IPS-20b (cell line): ENCODE data around the gene RPL37A.

ENCODE experiments used
- H3K27ac ChIP-seq: one replicate; pipeline ENCODE4 v1.5.1; 2013; ENCODE audit warnings: low read length
- H3K27me3 ChIP-seq: 2 replicates; pipeline ENCODE4 v1.6.1; 2013; ENCODE audit warnings: mild to moderate bottlenecking, low read length, inconsistent platforms; ENCODE audit not compliant: insufficient read depth
- H3K36me3 ChIP-seq: 2 replicates; pipeline ENCODE4 v1.6.1; 2013; ENCODE audit warnings: low read depth, mild to moderate bottlenecking, inconsistent platforms, low read length, moderate library complexity; ENCODE audit not compliant: insufficient read depth
- H3K4me1 ChIP-seq: 2 replicates; pipeline ENCODE4 v1.6.1; 2013; ENCODE audit warnings: mild to moderate bottlenecking, control low read depth, inconsistent platforms, low read length, moderate library complexity; ENCODE audit not compliant: insufficient read depth
- H3K4me3 ChIP-seq: 2 replicates; pipeline ENCODE4 v1.5.1; 2013; ENCODE audit warnings: mild to moderate bottlenecking, low read length, inconsistent platforms
- H3K9ac ChIP-seq: 2 replicates; pipeline ENCODE4 v1.6.1; 2013; ENCODE audit warnings: low read depth, mild to moderate bottlenecking, inconsistent platforms, low read length, moderate library complexity
- H3K9me3 ChIP-seq: 2 replicates; pipeline ENCODE4 v1.6.1; 2013; ENCODE audit warnings: mild to moderate bottlenecking, low read depth, low read length, inconsistent platforms; ENCODE audit not compliant: insufficient read depth

Gene RPL37A

DNA sequence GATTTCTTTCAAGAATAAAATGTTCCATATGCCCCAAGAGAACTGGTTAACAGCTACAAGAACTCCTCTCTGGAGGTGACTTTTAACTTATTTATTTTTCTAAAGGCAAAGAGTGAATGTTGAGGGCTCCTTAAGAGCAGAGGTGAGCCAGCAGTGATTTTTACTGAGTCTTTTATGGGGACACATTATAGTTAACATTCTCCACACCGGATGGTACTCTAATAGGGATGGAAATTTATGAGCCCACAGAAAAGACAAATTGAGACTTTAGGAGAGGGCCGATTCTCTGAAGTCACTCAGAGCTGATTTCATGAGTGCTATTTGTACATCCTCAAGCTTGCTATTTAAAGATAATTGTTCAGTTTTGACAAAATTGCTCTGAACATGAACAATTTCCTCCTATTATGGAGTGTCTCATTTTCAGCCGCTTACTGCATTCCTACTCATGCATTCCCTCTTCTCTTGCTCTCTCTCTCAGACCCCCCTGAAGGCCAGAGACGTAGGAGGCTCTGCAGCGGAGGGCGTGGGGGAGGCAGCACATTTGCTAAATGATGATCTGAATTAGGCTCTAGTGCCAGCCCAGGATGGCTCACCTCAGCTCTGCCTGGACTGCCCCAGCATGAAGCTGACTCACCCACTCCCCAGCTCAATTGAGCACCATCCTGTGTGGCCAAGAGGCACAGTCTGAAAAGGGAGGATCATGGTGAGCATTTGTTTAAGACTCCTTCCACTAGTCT is 5.9 kb upstream of the RPL37A start:
- Histone ChIP-seq H3K27ac (no peak overlapping the region), H3K9me3 (no peaks in the 10 kb centered on the region), H3K27me3 (no peaks in the 10 kb centered on the region), H3K4me3 (no peak overlapping the region), H3K4me1 (peaks cover 5% of the 10 kb centered on the region; the same call in 1 of the 2 replicates), H3K9ac (no peak overlapping the region), H3K36me3 (no peaks in the 10 kb centered on the region)

DNA sequence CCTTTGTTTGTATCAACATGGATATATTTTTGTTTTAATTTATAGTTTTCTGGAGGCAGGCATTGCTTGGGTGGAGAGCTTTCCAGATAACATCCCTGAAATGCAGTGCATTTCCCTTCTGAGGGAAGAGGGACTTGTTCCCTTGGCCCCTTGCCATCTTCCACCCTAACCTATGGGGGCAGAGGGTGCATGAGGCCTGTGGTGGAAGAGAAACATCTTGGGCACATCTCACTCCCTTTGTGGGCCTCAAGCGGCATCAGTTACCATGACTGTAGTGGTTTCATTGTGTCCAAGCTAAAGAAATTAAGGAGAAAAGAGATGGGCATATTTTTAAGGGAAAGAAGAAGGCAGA is 5.3 kb upstream of the RPL37A start:
- Histone ChIP-seq H3K9me3 (no peaks in the 10 kb centered on the region), H3K4me1 (peaks cover 5% of the 10 kb centered on the region; the same call in 1 of the 2 replicates), H3K9ac (no peak overlapping the region)

DNA sequence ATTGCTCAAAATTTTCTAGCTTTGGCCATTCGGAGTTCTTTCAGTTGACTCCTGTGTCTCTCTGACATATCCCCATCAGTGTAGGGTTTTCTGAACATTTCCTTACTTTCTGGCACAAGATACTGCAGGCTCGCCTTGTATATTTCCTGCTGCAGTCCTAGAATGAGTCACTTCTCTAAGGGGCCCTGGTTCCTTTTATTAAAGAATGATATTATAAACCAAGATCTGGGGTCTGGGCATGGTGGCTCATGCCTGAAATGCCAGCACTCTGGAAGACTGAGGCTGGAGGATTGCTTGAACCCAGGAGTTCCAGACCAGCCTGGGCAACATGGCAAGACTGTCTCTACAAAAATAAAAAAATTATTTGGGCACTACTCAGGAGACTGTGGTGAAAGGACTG is 3.0 kb upstream of the RPL37A start:
- Histone ChIP-seq H3K27ac (no peak overlapping the region), H3K9ac (no peak overlapping the region), H3K4me3 (no peak overlapping the region), H3K9me3 (no peaks in the 10 kb centered on the region), H3K27me3 (no peaks in the 10 kb centered on the region), H3K36me3 (peaks cover 18% of the 10 kb centered on the region), H3K4me1 (peaks cover 13% of the 10 kb centered on the region; the same call in 1 of the 2 replicates)

More for the DNA sequence above, 5.3 kb upstream of the RPL37A start:
- Histone ChIP-seq H3K36me3 (no peaks in the 10 kb centered on the region), H3K27me3 (no peaks in the 10 kb centered on the region), H3K4me3 (no peak overlapping the region), H3K27ac (no peak overlapping the region)

DNA sequence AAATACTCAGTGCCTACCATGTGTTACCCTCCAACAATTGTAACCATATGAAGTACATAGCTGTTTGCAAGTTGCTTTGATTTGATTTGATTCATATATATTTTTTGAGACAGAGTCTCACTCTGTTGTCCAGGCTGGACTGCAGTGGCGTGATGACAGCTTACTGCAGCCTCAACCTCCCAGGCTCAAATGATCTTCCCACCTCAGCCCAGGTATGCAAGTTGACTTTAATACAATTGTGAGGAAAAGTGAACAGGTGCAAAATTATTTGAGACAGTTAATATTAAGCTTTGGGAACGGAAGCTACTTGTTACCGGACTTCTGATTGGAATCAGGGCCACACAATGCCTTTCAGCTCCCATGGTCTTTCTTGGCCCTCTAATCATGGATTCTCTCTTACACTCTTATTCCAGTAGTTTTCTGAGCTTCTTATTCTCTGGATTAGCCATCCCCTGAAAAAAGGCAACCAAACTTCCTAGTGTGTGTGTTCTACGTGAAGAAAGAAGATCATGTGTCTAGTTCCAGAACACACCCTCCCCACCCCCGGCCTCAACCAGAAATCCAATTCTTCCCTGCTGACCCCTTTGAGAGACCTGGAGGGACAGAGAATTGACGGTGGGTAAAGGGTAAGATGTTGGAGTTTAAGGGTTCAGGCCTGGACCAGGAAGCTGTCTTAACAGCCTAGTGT is 1.1 kb upstream of the RPL37A start:
- peak overlapping the region; percentile 97 for H3K4me3 ChIP-seq
- peaks cover 17% of the 10 kb centered on the region; the same call in 1 of the 2 replicates for H3K4me1 ChIP-seq
- H3K9me3 ChIP-seq = no peaks in the 10 kb centered on the region
- H3K27me3 ChIP-seq = no peaks in the 10 kb centered on the region
- H3K9ac ChIP-seq = peak overlapping the region; percentile 100; the same call in 1 of the 2 replicates
- peaks cover 36% of the 10 kb centered on the region for H3K36me3 ChIP-seq
- H3K27ac ChIP-seq = no peak overlapping the region

DNA sequence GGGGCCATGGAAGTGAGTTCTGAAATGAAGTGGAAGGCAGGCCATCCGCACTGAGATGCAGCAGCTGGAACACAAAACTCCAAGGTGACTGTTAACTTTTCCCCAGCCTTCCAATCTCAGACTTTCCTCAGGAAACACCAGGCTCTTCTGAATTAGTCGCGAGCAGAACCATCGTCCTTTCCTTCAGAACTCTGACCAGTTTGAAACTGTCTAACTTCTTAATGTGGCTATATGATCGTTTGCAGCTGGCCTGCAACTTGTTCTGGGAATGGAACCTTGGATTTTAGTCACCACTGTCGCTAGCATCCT is 620 bp upstream of the RPL37A start:
- H3K9me3 ChIP-seq = no peaks in the 10 kb centered on the region
- peak overlapping the region; percentile 100; the same call in 1 of the 2 replicates for H3K9ac ChIP-seq
- no peak overlapping the region for H3K27ac ChIP-seq
- H3K4me1 ChIP-seq = peaks cover 13% of the 10 kb centered on the region; the same call in 1 of the 2 replicates
- H3K27me3 ChIP-seq = no peaks in the 10 kb centered on the region
- H3K36me3 ChIP-seq = peaks cover 41% of the 10 kb centered on the region
- H3K4me3 ChIP-seq = peak overlapping the region; percentile 97

DNA sequence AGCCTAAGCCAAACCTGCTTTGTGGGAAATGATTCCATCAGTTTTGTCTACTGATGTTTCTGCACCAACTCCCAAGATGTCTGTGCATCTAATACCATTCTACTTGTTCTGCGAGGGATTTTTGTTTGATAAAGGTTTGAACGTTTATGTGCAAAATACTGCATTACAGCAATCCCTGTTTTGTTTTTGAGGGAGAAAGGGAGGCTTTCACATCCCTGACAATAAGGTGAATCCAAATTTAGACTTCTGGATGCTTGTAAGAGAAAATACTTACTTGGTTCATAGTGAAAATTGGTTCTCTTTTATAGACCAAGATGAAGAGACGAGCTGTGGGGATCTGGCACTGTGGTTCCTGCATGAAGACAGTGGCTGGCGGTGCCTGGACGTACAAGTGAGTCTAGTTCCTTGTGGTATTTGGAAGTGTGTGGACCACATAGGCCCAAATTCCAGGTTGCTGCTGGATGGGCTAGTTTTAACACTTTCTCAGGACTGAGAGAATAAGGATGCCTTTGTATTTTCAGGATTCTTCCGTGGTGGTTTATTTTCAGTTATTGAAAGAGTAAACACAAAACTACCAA is 1.1 kb downstream of the RPL37A start:
- Histone ChIP-seq H3K27me3 (no peaks in the 10 kb centered on the region), H3K9me3 (no peaks in the 10 kb centered on the region), H3K4me3 (peak overlapping the region; percentile 97), H3K36me3 (peaks cover 58% of the 10 kb centered on the region), H3K27ac (peak overlapping the region; percentile 97), H3K4me1 (peaks cover 12% of the 10 kb centered on the region; the same call in 1 of the 2 replicates), H3K9ac (peak overlapping the region; percentile 100)

DNA sequence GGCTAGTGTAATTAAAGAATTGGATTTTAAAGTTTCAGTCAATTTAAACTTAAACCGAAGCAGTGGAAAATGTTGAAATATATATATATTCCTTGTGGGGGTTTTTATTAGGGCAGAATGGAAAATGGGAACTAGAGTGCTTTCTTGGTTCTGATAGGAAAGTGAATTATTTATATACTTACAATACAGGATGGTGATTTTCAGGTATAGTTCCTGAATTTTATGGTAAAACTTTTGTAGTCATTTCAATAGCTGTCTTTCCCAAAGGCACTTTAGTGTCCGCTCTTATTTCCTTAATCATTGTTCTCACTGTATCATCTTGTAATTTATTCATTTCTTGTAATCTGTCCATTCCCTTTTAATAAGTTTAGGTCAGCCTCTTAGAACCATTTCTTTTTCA is 1.9 kb downstream of the RPL37A start:
- Histone ChIP-seq H3K9me3 (no peaks in the 10 kb centered on the region), H3K27me3 (no peaks in the 10 kb centered on the region), H3K9ac (peak overlapping the region; percentile 100), H3K4me3 (peak overlapping the region; percentile 97), H3K27ac (no peak overlapping the region), H3K4me1 (peaks cover 12% of the 10 kb centered on the region; the same call in 1 of the 2 replicates), H3K36me3 (peaks cover 65% of the 10 kb centered on the region)

DNA sequence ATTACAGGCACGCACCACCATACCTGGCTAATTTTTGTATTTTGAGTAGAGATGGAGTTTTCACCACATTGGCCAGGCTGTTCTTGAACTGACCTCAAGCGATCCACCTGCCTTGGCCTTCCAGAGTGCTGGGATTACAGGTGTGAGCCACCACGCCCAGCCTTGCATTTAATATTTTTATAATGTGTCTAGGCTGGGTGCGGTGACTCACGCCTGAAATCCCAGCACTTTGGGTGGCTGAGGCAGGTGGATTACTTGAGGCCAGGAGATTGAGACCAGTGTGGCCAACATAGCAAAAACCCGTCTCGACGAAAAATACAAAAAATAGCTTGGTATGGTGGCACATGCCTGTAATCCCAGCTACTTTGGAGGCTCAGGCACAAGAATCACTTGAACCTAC is 3.2 kb downstream of the RPL37A start:
- no peaks in the 10 kb centered on the region for H3K9me3 ChIP-seq
- peaks cover 74% of the 10 kb centered on the region for H3K36me3 ChIP-seq
- peak overlapping the region; percentile 100; the same call in 1 of the 2 replicates for H3K9ac ChIP-seq
- no peak overlapping the region for H3K4me3 ChIP-seq
- peaks cover 12% of the 10 kb centered on the region; the same call in 1 of the 2 replicates for H3K4me1 ChIP-seq
- H3K27me3 ChIP-seq = no peaks in the 10 kb centered on the region
- no peak overlapping the region for H3K27ac ChIP-seq

DNA sequence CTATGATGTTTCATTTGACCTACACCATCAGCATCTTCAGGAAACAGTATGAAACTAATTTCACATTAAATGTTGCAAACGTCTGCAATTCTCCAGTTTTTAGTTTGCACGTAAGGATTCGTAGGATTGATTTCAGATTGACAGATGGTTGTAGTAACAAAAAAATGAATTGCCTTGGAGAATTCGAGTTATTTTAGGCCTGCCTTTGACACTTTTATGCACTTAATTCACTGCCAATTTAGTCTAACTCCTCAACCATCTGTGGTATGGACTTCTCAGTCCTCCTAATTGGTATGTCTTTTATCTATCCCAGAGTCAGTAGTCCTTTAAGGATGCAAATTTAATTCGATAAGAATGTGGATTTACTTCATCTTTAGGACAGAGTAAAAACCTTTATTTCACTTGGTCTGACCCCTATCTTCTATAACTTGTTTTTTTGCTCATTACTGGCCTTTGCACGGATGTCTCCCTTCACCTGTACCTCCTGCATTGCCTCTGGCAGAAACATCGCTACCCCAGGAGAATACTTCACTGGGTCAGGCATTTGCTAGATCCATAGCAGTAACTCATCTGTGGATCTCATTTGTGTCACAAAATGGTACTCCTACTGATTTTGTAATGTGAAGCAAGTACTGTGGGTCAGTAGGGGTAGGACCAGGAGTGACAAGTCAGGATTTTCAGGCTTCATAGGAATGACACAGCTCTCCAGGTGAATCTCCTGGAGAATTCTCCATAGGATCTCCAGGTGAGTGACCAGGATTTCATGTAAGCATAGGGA is 3.9 kb downstream of the RPL37A start:
- Histone ChIP-seq H3K4me1 (peaks cover 12% of the 10 kb centered on the region; the same call in 1 of the 2 replicates), H3K27me3 (no peaks in the 10 kb centered on the region), H3K9me3 (no peaks in the 10 kb centered on the region), H3K27ac (no peak overlapping the region), H3K36me3 (peaks cover 74% of the 10 kb centered on the region), H3K4me3 (no peak overlapping the region), H3K9ac (peak overlapping the region; percentile 100; the same call in 1 of the 2 replicates)

DNA sequence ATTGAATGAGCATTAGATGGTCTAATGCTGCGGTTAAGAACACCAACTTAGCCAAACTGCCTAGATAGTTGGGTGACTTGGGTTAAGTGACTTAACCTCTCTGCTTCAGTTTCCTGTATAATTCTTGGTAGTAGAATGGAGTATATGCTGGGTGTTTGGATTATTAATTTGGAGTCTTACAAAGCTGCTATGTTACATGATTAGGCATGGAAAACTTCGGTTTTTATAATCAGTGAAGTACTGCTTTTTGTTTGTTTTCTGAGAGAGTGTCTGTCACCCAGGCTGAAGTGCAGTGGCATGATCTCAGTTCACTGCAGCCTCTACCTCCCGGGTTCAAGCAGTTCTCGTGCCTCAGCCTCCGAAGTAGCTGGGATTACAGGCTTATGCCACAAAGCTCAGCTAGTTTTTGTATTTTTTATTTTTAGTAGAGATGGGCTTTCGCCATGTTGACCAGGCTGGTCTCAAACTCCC is 4.5 kb downstream of the RPL37A start:
- H3K9ac ChIP-seq = peak overlapping the region; percentile 100; the same call in 1 of the 2 replicates
- H3K4me3 ChIP-seq = no peak overlapping the region
- H3K4me1 ChIP-seq = peaks cover 12% of the 10 kb centered on the region; the same call in 1 of the 2 replicates
- no peaks in the 10 kb centered on the region for H3K27me3 ChIP-seq
- H3K27ac ChIP-seq = no peak overlapping the region
- peaks cover 74% of the 10 kb centered on the region for H3K36me3 ChIP-seq
- no peaks in the 10 kb centered on the region for H3K9me3 ChIP-seq

DNA sequence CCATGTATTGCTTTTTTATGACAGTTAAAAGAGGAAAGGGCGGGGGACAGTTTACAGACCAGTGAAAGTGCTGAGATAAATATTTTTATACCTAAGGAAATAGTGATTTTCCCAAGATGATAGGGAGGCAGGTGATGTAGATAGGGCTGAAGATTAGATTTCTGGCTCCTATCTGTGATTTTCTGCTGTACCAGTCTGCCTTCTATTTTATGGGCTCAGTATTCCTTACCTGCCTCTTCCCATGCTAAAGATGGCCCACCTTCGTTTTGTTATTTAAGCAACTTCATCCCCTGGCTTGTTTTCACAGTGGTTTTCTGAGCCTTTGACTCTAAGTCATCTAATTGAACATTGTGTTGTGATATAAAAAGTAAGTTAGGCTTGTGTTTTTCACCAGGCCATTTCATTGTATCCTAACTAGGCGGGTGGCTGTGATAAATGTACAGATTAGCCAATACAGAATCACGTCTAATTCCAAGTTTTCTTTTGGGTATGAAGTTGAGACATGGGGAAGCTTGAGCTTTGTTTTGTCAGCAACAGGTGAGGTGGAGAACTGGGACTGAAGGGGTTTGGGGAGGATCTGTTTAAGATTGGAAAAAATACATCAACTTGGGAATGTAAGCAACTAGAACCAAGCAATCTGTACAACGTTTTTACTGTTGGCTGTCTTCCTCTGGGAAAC is 5.2 kb downstream of the RPL37A start:
- peaks cover 12% of the 10 kb centered on the region; the same call in 1 of the 2 replicates for H3K4me1 ChIP-seq
- H3K9ac ChIP-seq = peak overlapping the region; percentile 5; the same call in 1 of the 2 replicates
- H3K36me3 ChIP-seq = peaks cover 74% of the 10 kb centered on the region
- no peak overlapping the region for H3K27ac ChIP-seq
- H3K4me3 ChIP-seq = no peak overlapping the region
- no peaks in the 10 kb centered on the region for H3K27me3 ChIP-seq
- no peaks in the 10 kb centered on the region for H3K9me3 ChIP-seq
